CD8-positive, alpha-beta memory T cell (primary cell): ENCODE measurements around the gene PPOX. TPM values are rescaled to one million over a fixed set of nuclear protein-coding genes. Genes with fewer than 3 reads are reported as not detected.

Experiments
- CTCF ChIA-PET: fragments of 350-600 bp; sonication (Branson Sonifier 250); formaldehyde crosslinking; loops from one replicate; lab custom pipeline; 2021; ENCODE audit warnings: antibody characterized with exemption; lab: Charles Lee
- POLR2A ChIA-PET: fragments of 350-600 bp; sonication (Branson Sonifier 250); formaldehyde crosslinking; loops from one replicate; lab custom pipeline; 2021; ENCODE audit warnings: antibody characterized with exemption; lab: Charles Lee
- DNase-seq, 5 donors: peaks; one replicate each; pipeline versions ENCODE4 v3.0.0 to v3.0.0-alpha.2; 2020 to 2022; ENCODE audit warnings: mixed read lengths in 1 of 5
- H3K27ac ChIP-seq: one replicate; pipeline ENCODE4 v1.7.0; 2013; ENCODE audit warnings: low read depth, mild to moderate bottlenecking, low read length, moderate library complexity
- H3K27me3 ChIP-seq: 2 replicates; pipeline ENCODE4 v1.7.0; 2013; ENCODE audit warnings: low read length, mild to moderate bottlenecking; ENCODE audit not compliant: insufficient read depth, poor library complexity, severe bottlenecking
- H3K36me3 ChIP-seq: 2 replicates; pipeline ENCODE4 v1.7.0; 2013; ENCODE audit warnings: mild to moderate bottlenecking, low read length, moderate library complexity; ENCODE audit not compliant: insufficient read depth
- H3K4me1 ChIP-seq: 2 replicates; pipeline ENCODE4 v1.7.0; 2013; ENCODE audit warnings: mild to moderate bottlenecking, low read length, moderate library complexity; ENCODE audit not compliant: insufficient read depth
- H3K4me3 ChIP-seq: 2 replicates; pipeline ENCODE4 v1.7.0; 2013; ENCODE audit warnings: mild to moderate bottlenecking, low read length
- H3K9me3 ChIP-seq: 2 replicates; pipeline ENCODE4 v1.7.0; 2013; ENCODE audit warnings: mild to moderate bottlenecking, low read length
- H3K27ac Mint-ChIP-seq, 8 donors: one replicate each; pipeline ENCODE4 v1.8.0; 2020 to 2021; ENCODE audit warnings: mixed read lengths in 8 of 8, mild to moderate bottlenecking in 6 of 8, inconsistent platforms in 3 of 8, moderate library complexity in 3 of 8
- H3K27me3 Mint-ChIP-seq, 2 donors: one replicate each; pipeline ENCODE4 v1.8.0; 2020 to 2021; ENCODE audit warnings: mixed read lengths in 2 of 2, mild to moderate bottlenecking in 1 of 2, moderate library complexity in 1 of 2
- H3K36me3 Mint-ChIP-seq, 3 donors: one replicate each; pipeline ENCODE4 v1.8.0; 2020 to 2021; ENCODE audit warnings: mixed read lengths in 3 of 3, inconsistent platforms in 1 of 3, mild to moderate bottlenecking in 1 of 3
- H3K4me1 Mint-ChIP-seq, 3 donors: one replicate each; pipeline ENCODE4 v1.8.0; 2020 to 2021; ENCODE audit warnings: mixed read lengths in 3 of 3, inconsistent platforms in 1 of 3, mild to moderate bottlenecking in 1 of 3
- H3K4me3 Mint-ChIP-seq, 7 donors: one replicate each; pipeline ENCODE4 v1.8.0; 2020 to 2021; ENCODE audit warnings: mixed read lengths in 7 of 7, mild to moderate bottlenecking in 6 of 7, moderate library complexity in 4 of 7, inconsistent platforms in 2 of 7
- H3K9me3 Mint-ChIP-seq, 5 donors: one replicate each; pipeline ENCODE4 v1.8.0; 2020 to 2022; ENCODE audit warnings: mixed read lengths in 5 of 5, mild to moderate bottlenecking in 3 of 5, moderate library complexity in 2 of 5, inconsistent platforms in 1 of 5
- polyA plus RNA-seq: library from polyadenylated mRNA; unstranded; fragments of 300-500 nt; fragmentation: Illumina TruSeq; gene quantifications from one replicate; pipeline ENCODE4 v1.2.3, GENCODE V29; 2021
- total RNA-seq, 2 experiments: library from RNA; stranded (reverse); gene quantifications; one replicate each; pipeline ENCODE4 v1.2.3, GENCODE V29; 2021

Gene PPOX
- total and polyA plus RNA-seq, 3 experiments from 2014 or later: 17.6 to 31.3 (median 24.4) TPM

- peaks cover 50% of the 10 kb centered on the region for H3K4me1 ChIP-seq
- no peaks in the 10 kb centered on the region for H3K9me3 ChIP-seq
- peak overlapping the region in 3 of 8 donors; percentile 53 to 67 (median 57) for H3K27ac Mint-ChIP-seq
- H3K36me3 Mint-ChIP-seq: peaks cover 14 to 79% (median 33%) of the 10 kb centered on the region in 3 donors
- H3K4me3 Mint-ChIP-seq: no peak overlapping the region
- ChIA-PET POLR2A (interaction anchor here (0.6 to 1.5 kb wide), 2 partner anchors 19 kb away, joined by 3 to 4 read pairs; partner anchors contain the start of gene TOMM40L), CTCF (interaction anchor here (1.0 to 14.0 kb wide), 3 partner anchors 9 to 99 kb away, joined by 3 to 197 read pairs (median 3); partner anchors contain the start of genes APOA2, FCER1G and TOMM40L)
- H3K9me3 Mint-ChIP-seq: no peaks in the 10 kb centered on the region
- H3K27me3 Mint-ChIP-seq: no peaks in the 10 kb centered on the region
- no peak overlapping the region for H3K4me3 ChIP-seq
- peaks cover 55% of the 10 kb centered on the region for H3K36me3 ChIP-seq
- no peaks in the 10 kb centered on the region for H3K27me3 ChIP-seq
- DNase-seq: no peak
- H3K27ac ChIP-seq: no peak overlapping the region
- H3K4me1 Mint-ChIP-seq: peaks cover 51 to 67% (median 61%) of the 10 kb centered on the region in 3 donors
Observed at GRCh38 chr1:161206411-161207140, 40.4 kb downstream of the PPOX start.

GRCh38 chr1:161207173-161207572 lies 40.9 kb downstream of the PPOX start:
- H3K9me3 ChIP-seq: no peaks in the 10 kb centered on the region
- no peaks in the 10 kb centered on the region for H3K27me3 ChIP-seq
- no peak overlapping the region for H3K4me3 Mint-ChIP-seq
- peaks cover 14 to 84% (median 33%) of the 10 kb centered on the region in 3 donors for H3K36me3 Mint-ChIP-seq
- no peaks in the 10 kb centered on the region for H3K27me3 Mint-ChIP-seq
- no peak overlapping the region for H3K27ac ChIP-seq
- peaks cover 61% of the 10 kb centered on the region for H3K36me3 ChIP-seq
- H3K4me1 Mint-ChIP-seq: peaks cover 45 to 61% (median 55%) of the 10 kb centered on the region in 3 donors
- peaks cover 46% of the 10 kb centered on the region for H3K4me1 ChIP-seq
- H3K27ac Mint-ChIP-seq: no peak overlapping the region
- no peaks in the 10 kb centered on the region for H3K9me3 Mint-ChIP-seq
- ChIA-PET POLR2A (no interaction called here), CTCF (interaction anchor here (1.0 to 14.0 kb wide), 3 partner anchors 8 to 99 kb away, joined by 3 to 197 read pairs (median 3); partner anchors contain the start of genes APOA2, FCER1G and TOMM40L)
- no peak for DNase-seq
- H3K4me3 ChIP-seq: no peak overlapping the region

GRCh38 chr1:161209790-161210409 lies 43.7 kb downstream of the PPOX start:
- H3K4me3 Mint-ChIP-seq: no peak overlapping the region
- H3K4me1 Mint-ChIP-seq: peaks cover 26 to 37% (median 32%) of the 10 kb centered on the region in 3 donors
- peak; percentile 44 to 80 (median 57) for DNase-seq
- H3K36me3 ChIP-seq: peaks cover 69% of the 10 kb centered on the region
- H3K4me3 ChIP-seq: no peak overlapping the region
- H3K27ac ChIP-seq: no peak overlapping the region
- H3K9me3 Mint-ChIP-seq: no peaks in the 10 kb centered on the region
- ChIA-PET POLR2A (no interaction called here), CTCF (interaction anchor here (1.0 to 14.0 kb wide), 9 partner anchors 10 to 172 kb away, joined by 3 to 197 read pairs (median 5); partner anchors contain the start of genes APOA2 and TOMM40L)
- no peaks in the 10 kb centered on the region for H3K9me3 ChIP-seq
- no peaks in the 10 kb centered on the region for H3K27me3 ChIP-seq
- H3K4me1 ChIP-seq: peaks cover 26% of the 10 kb centered on the region
- H3K27ac Mint-ChIP-seq: peak overlapping the region in 7 of 8 donors; percentile 34 to 89 (median 77)
- H3K36me3 Mint-ChIP-seq: peaks cover 24 to 90% (median 43%) of the 10 kb centered on the region in 3 donors
- no peaks in the 10 kb centered on the region for H3K27me3 Mint-ChIP-seq

- POLR2A ChIA-PET: no interaction called here
- peaks cover 19 to 57% (median 27%) of the 10 kb centered on the region in 3 donors for H3K36me3 Mint-ChIP-seq
- H3K4me1 Mint-ChIP-seq: peaks cover 32 to 43% (median 37%) of the 10 kb centered on the region in 3 donors
- DNase-seq: no peak
- no peaks in the 10 kb centered on the region for H3K9me3 ChIP-seq
- CTCF ChIA-PET: interaction anchor here (5.1 kb wide), 1 partner anchor 12 kb away, joined by 31 read pairs; the partner anchor contains the start of gene TOMM40L
- H3K27ac Mint-ChIP-seq: no peak overlapping the region
- no peaks in the 10 kb centered on the region for H3K27me3 ChIP-seq
- H3K27me3 Mint-ChIP-seq: no peaks in the 10 kb centered on the region
- H3K9me3 Mint-ChIP-seq: no peaks in the 10 kb centered on the region
- peaks cover 44% of the 10 kb centered on the region for H3K36me3 ChIP-seq
- H3K4me3 ChIP-seq: no peak overlapping the region
- peaks cover 36% of the 10 kb centered on the region for H3K4me1 ChIP-seq
- H3K27ac ChIP-seq: no peak overlapping the region
- H3K4me3 Mint-ChIP-seq: no peak overlapping the region
Observed at GRCh38 chr1:161214369-161214768, 48.1 kb downstream of the PPOX start.

GRCh38 chr1:161215076-161215475 lies 48.9 kb downstream of the PPOX start, which contains the start of gene FCER1G:
Gene FCER1G, plus strand, starts transcription at chr1:161215295. Its CDS starts 27 bp downstream, at chr1:161215322.
- H3K4me3 Mint-ChIP-seq: no peak within 1 kb of the TSS
- H3K36me3 Mint-ChIP-seq: peaks cover 12 to 50% (median 20%) of the 10 kb centered on the region in 3 donors
- ChIA-PET CTCF (interaction anchor here (1.0 to 5.1 kb wide), 4 partner anchors 8 to 23 kb away, joined by 3 to 31 read pairs (median 10); partner anchors contain the start of gene TOMM40L), POLR2A (interaction anchor here (0.8 kb wide), 1 partner anchor 49 kb away, joined by 3 read pairs; the partner anchor contains the start of gene PPOX)
- Histone ChIP-seq H3K4me1 (peaks cover 36% of the 10 kb centered on the region), H3K4me3 (no peak within 1 kb of the TSS), H3K27ac (no peak within 1 kb of the TSS), H3K36me3 (peaks cover 37% of the 10 kb centered on the region), H3K27me3 (no peaks in the 10 kb centered on the region), H3K9me3 (no peaks in the 10 kb centered on the region)
- DNase-seq: no peak
- H3K27ac Mint-ChIP-seq: peak within 1 kb of the TSS in 4 of 8 donors; percentile 9 to 84 (median 53)
- no peaks in the 10 kb centered on the region for H3K9me3 Mint-ChIP-seq
- H3K4me1 Mint-ChIP-seq: peaks cover 25 to 43% (median 31%) of the 10 kb centered on the region in 3 donors
- no peaks in the 10 kb centered on the region for H3K27me3 Mint-ChIP-seq

GRCh38 chr1:161216945-161217712 lies 50.9 kb downstream of the PPOX start:
- no peak overlapping the region for H3K27ac ChIP-seq
- POLR2A ChIA-PET: no interaction called here

GRCh38 chr1:161217831-161218230 lies 51.6 kb downstream of the PPOX start:
- peaks cover 0 to 3% of the 10 kb centered on the region in 2 donors for H3K27me3 Mint-ChIP-seq
- POLR2A ChIA-PET: no interaction called here
- peaks cover 10 to 23% (median 14%) of the 10 kb centered on the region in 3 donors for H3K36me3 Mint-ChIP-seq
- H3K27ac Mint-ChIP-seq: peak overlapping the region in 2 of 8 donors; percentile 78 to 80
- H3K9me3 ChIP-seq: no peaks in the 10 kb centered on the region
- peaks cover 24 to 42% (median 31%) of the 10 kb centered on the region in 3 donors for H3K4me1 Mint-ChIP-seq
- no peak overlapping the region for H3K4me3 ChIP-seq
- H3K27me3 ChIP-seq: no peaks in the 10 kb centered on the region
- no peak for DNase-seq
- H3K9me3 Mint-ChIP-seq: no peaks in the 10 kb centered on the region
- H3K27ac ChIP-seq: no peak overlapping the region
- CTCF ChIA-PET: interaction anchor here (2.3 to 5.1 kb wide), 3 partner anchors 9 to 164 kb away, joined by 5 to 31 read pairs (median 14); partner anchors contain the start of gene TOMM40L
- peak overlapping the region in 2 of 7 donors; percentile 17 to 23 for H3K4me3 Mint-ChIP-seq
- peaks cover 15% of the 10 kb centered on the region for H3K36me3 ChIP-seq
- H3K4me1 ChIP-seq: peaks cover 37% of the 10 kb centered on the region

More at GRCh38 chr1:161216945-161217712, 50.9 kb downstream of the PPOX start:
- no peaks in the 10 kb centered on the region for H3K9me3 Mint-ChIP-seq
- Histone ChIP-seq H3K9me3 (no peaks in the 10 kb centered on the region), H3K4me3 (no peak overlapping the region), H3K27me3 (no peaks in the 10 kb centered on the region), H3K4me1 (peaks cover 37% of the 10 kb centered on the region), H3K36me3 (peaks cover 18% of the 10 kb centered on the region)
- peaks cover 0 to 3% of the 10 kb centered on the region in 2 donors for H3K27me3 Mint-ChIP-seq
- H3K4me1 Mint-ChIP-seq: peaks cover 24 to 42% (median 31%) of the 10 kb centered on the region in 3 donors
- peaks cover 10 to 29% (median 16%) of the 10 kb centered on the region in 3 donors for H3K36me3 Mint-ChIP-seq
- DNase-seq: no peak
- CTCF ChIA-PET: interaction anchor here (2.3 to 5.1 kb wide), 3 partner anchors 9 to 157 kb away, joined by 5 to 31 read pairs (median 17); partner anchors contain the start of gene TOMM40L
- peak overlapping the region in 5 of 8 donors; percentile 7 to 82 (median 77) for H3K27ac Mint-ChIP-seq
- peak overlapping the region in 2 of 7 donors; percentile 35 to 66 for H3K4me3 Mint-ChIP-seq
